GM12878 (cell line): Measurements from ENCODE around the gene HDGF. TPM values are rescaled to one million over a fixed set of nuclear protein-coding genes. Genes with fewer than 3 reads are reported as not detected.

Source experiments
- BMI1 ChIP-seq: fragments of 450-650 bp; IDR thresholded peaks from 2 replicates; pipeline ENCODE4 v1.6.1; 2016; ENCODE audit warnings: mild to moderate bottlenecking, moderate library complexity, borderline replicate concordance
- CBX5 ChIP-seq: sonication (generic); IDR thresholded peaks from 2 replicates; pipeline ENCODE4 v1.6.1; 2016; ENCODE audit warnings: low read depth, moderate library complexity, mild to moderate bottlenecking, inconsistent platforms
- CHD1 ChIP-seq: IDR thresholded peaks from 2 replicates; pipeline ENCODE4 v1.6.1; 2012; ENCODE audit warnings: low read depth, low read length, improper control_type of control experiment
- ETV6 ChIP-seq, 2 experiments: fragments of 450-650 bp in 1 of 2; IDR thresholded peaks in 1 of 2; conservative IDR thresholded peaks in 1 of 2; 2 replicates each; pipeline ENCODE4 v1.6.1; 2014; ENCODE audit warnings: antibody characterized with exemption in 1 of 2, borderline replicate concordance in 1 of 2, low read depth in 1 of 2, mild to moderate bottlenecking in 1 of 2, moderate library complexity in 1 of 2
- EZH2 ChIP-seq: IDR thresholded peaks from 2 replicates; pipeline ENCODE4 v1.6.1; 2012; ENCODE audit warnings: low read depth, mild to moderate bottlenecking, control low read depth, inconsistent platforms, low read length, borderline replicate concordance; ENCODE audit not compliant: control insufficient read depth
- FOXK2 ChIP-seq: fragments of 450-650 bp; IDR thresholded peaks from 2 replicates; pipeline ENCODE4 v1.6.1; 2017; ENCODE audit warnings: mild to moderate bottlenecking, moderate library complexity
- GABPA ChIP-seq: IDR thresholded peaks from 2 replicates; pipeline ENCODE4 v1.6.1; 2014; ENCODE audit warnings: antibody characterized with exemption, low read depth, mild to moderate bottlenecking, inconsistent platforms
- HDAC6 ChIP-seq: fragments of 200-600 bp; sonication (generic); IDR thresholded peaks from one replicate; pipeline ENCODE4 v1.8.0; 2017; ENCODE audit warnings: antibody characterized with exemption; ENCODE audit not compliant: unreplicated experiment
- IKZF1 ChIP-seq: fragments of 450-650 bp; conservative IDR thresholded peaks from 2 replicates; pipeline ENCODE4 v1.6.1; 2017; ENCODE audit warnings: antibody characterized with exemption, mild to moderate bottlenecking
- IKZF2 ChIP-seq, 2 experiments: fragments of 450-650 bp; IDR thresholded peaks; 2 replicates each; pipeline ENCODE4 v1.6.1; 2017; ENCODE audit warnings: mild to moderate bottlenecking in 2 of 2, moderate library complexity in 2 of 2
- MAX ChIP-seq: IDR thresholded peaks from 2 replicates; pipeline ENCODE4 v1.6.1; 2012; ENCODE audit warnings: low read depth, low read length, improper control_type of control experiment
- MTA3 ChIP-seq: IDR thresholded peaks from 2 replicates; pipeline ENCODE4 v1.6.1; 2012; ENCODE audit warnings: low read length, inconsistent platforms, borderline replicate concordance
- NFYA ChIP-seq: IDR thresholded peaks from 2 replicates; pipeline ENCODE4 v1.6.1; 2011; ENCODE audit warnings: low read depth, mild to moderate bottlenecking, low read length, improper control_type of control experiment, borderline replicate concordance
- NKRF ChIP-seq: fragments of 450-650 bp; conservative IDR thresholded peaks from 2 replicates; pipeline ENCODE4 v1.6.1; 2017; ENCODE audit warnings: mild to moderate bottlenecking, moderate library complexity
- NRF1 ChIP-seq: conservative IDR thresholded peaks from 2 replicates; pipeline ENCODE4 v1.6.1; 2011; ENCODE audit warnings: mild to moderate bottlenecking, low read depth, low read length, improper control_type of control experiment
- PAX8 ChIP-seq: fragments of 450-650 bp; IDR thresholded peaks from 2 replicates; pipeline ENCODE4 v1.6.1; 2017; ENCODE audit warnings: mild to moderate bottlenecking, moderate library complexity
- PRDM15 ChIP-seq: fragments of 450-650 bp; formaldehyde crosslinking; IDR thresholded peaks from 2 replicates; pipeline ENCODE4 v1.4.0; 2020; ENCODE audit warnings: mild to moderate bottlenecking, moderate library complexity
- RBBP5 ChIP-seq: fragments of 200-600 bp; sonication (generic); conservative IDR thresholded peaks from 2 replicates; pipeline ENCODE4 v1.6.1; 2016
- RELB ChIP-seq: fragments of 450-650 bp; IDR thresholded peaks from 2 replicates; pipeline ENCODE4 v1.6.1; 2017; ENCODE audit warnings: low read depth, mild to moderate bottlenecking, moderate library complexity
- TBL1XR1 ChIP-seq: IDR thresholded peaks from 2 replicates; pipeline ENCODE4 v1.6.1; 2012; ENCODE audit warnings: low read depth, low read length, improper control_type of control experiment
- USF1 ChIP-seq: IDR thresholded peaks from 2 replicates; pipeline ENCODE4 v1.6.1; 2011; ENCODE audit warnings: borderline replicate concordance, low read depth, mild to moderate bottlenecking, moderate library complexity, mixed read lengths, low read length; ENCODE audit not compliant: insufficient read depth; ENCODE audit errors: extremely low read length
- ZNF207 ChIP-seq: fragments of 450-650 bp; IDR thresholded peaks from 2 replicates; pipeline ENCODE4 v1.6.1; 2014; ENCODE audit warnings: antibody characterized with exemption, mild to moderate bottlenecking, borderline replicate concordance
- polyA plus RNA-seq, 11 experiments: library from polyadenylated mRNA; depleted of rRNA in 4 of 11; unstranded in 6 of 11; stranded (reverse) in 5 of 11; fragments of >200 nt; fragmentation: Nextera tagmentation in 4 of 11; fragmentation: Illumina TruSeq in 1 of 11; extraction: Ambion mirVana in 4 of 11; extraction: Trizol in 1 of 11; gene quantifications; 1 replicate in 1 of 11; 2 replicates in 10 of 11; pipeline versions ENCODE4 v1.2.1 to v1.2.3, GENCODE V29; 2011 to 2016; ENCODE audit warnings: inconsistent platforms in 2 of 11, missing spikeins in 2 of 11, low read depth in 1 of 11
- total RNA-seq, 4 experiments: library from RNA; depleted of rRNA in 3 of 4; stranded (reverse); fragments of >200 nt in 3 of 4; fragmentation: Illumina TruSeq in 1 of 4; extraction: Trizol in 1 of 4; gene quantifications; 2 replicates each; pipeline versions ENCODE4 v1.2.1 to v1.2.3, GENCODE V29; 2013 to 2021

Gene HDGF
- total and polyA plus RNA-seq, 10 of the 15 experiments (the other 5 are each of a cell fraction or from before 2014, with no cell fraction given), result 28.3 to 372 (median 209) TPM

GRCh38 chr1:156725683-156726280, 25.7 kb downstream of the HDGF start (continued):
- TF ChIP-seq NKRF (peak; percentile 51; the same call in 1 of the 2 replicates), NFYA (no peak), IKZF1 (peak; percentile 58; the same call in 1 of the 2 replicates), GABPA (0 out of 2 replicates have a peak, but pooled peaks have one; percentile 36), CHD1 (no peak), USF1 (no peak), RELB (no peak), PRDM15 (CRISPR knock-in tag) (no peak), IKZF2 (IDR thresholded peaks at IDR 0.05) (peak in 1 of 2 experiments; percentile 35; a peak in 2 of 4 replicates), NRF1 (no peak), HDAC6 (no peak), TBL1XR1 (no peak), PAX8 (no peak), CBX5 (no peak), MTA3 (no peak), ETV6 (conservative IDR thresholded peaks at IDR 0.05 in 1 of 2, IDR thresholded peaks at IDR 0.05 in 1 of 2; ENCODE audit: borderline replicate concordance in 1 of 2, low read depth in 1 of 2) (no peak), MAX (0 out of 2 replicates have a peak, but pooled peaks have one; percentile 25), BMI1 (no peak), FOXK2 (no peak), EZH2 (no peak), RBBP5 (no peak), ZNF207 (peak; percentile 27; the same call in 1 of the 2 replicates)
